Liver (tissue), 9 donors: ENCODE results near the gene CRYL1. TPM values are rescaled to one million over a fixed set of nuclear protein-coding genes. Genes with fewer than 3 reads are reported as not detected.

Experiments used
- DNase-seq: peaks from one replicate; pipeline ENCODE4 v3.0.0-alpha.2; 2017; ENCODE audit warnings: low spot score
- H3K27ac ChIP-seq, 2 donors: one replicate each; pipeline ENCODE4 v1.7.0; 2013; ENCODE audit warnings: inconsistent platforms in 2 of 2, low read length in 2 of 2, control low read depth in 1 of 2, low read depth in 1 of 2, mild to moderate bottlenecking in 1 of 2
- H3K27me3 ChIP-seq, 4 donors: one replicate each; pipeline versions ENCODE4 v1.6.1 to v1.7.0; 2013; ENCODE audit warnings: low read length in 3 of 4, inconsistent platforms in 1 of 4, mild to moderate bottlenecking in 1 of 4, moderate library complexity in 1 of 4; ENCODE audit not compliant: control insufficient read depth in 4 of 4, insufficient read depth in 4 of 4
- H3K36me3 ChIP-seq, 4 donors: one replicate each; pipeline versions ENCODE4 v1.6.1 to v1.7.0; 2013; ENCODE audit warnings: low read length in 3 of 4, mild to moderate bottlenecking in 3 of 4, low read depth in 1 of 4, moderate library complexity in 1 of 4; ENCODE audit not compliant: control insufficient read depth in 4 of 4, insufficient read depth in 3 of 4
- H3K4me1 ChIP-seq, 4 donors: one replicate each; pipeline versions ENCODE4 v1.6.1 to v1.7.0; 2013; ENCODE audit warnings: low read length in 3 of 4, mild to moderate bottlenecking in 3 of 4, moderate library complexity in 1 of 4; ENCODE audit not compliant: control insufficient read depth in 4 of 4, insufficient read depth in 4 of 4
- H3K4me3 ChIP-seq, 3 donors: one replicate each; pipeline versions ENCODE4 v1.6.1 to v1.7.0; 2013; ENCODE audit warnings: low read length in 3 of 3, control low read depth in 1 of 3, low read depth in 1 of 3, mild to moderate bottlenecking in 1 of 3
- H3K9ac ChIP-seq, 2 donors: one replicate each; pipeline ENCODE4 v1.7.0; 2013; ENCODE audit warnings: low read length in 2 of 2, mild to moderate bottlenecking in 2 of 2, moderate library complexity in 2 of 2, control low read depth in 1 of 2, low read depth in 1 of 2
- H3K9me3 ChIP-seq, 4 donors: one replicate each; pipeline versions ENCODE4 v1.6.1 to v1.7.0; 2013; ENCODE audit warnings: low read length in 3 of 4; ENCODE audit not compliant: control insufficient read depth in 4 of 4
- EGR1 ChIP-seq, 2 donors: IDR thresholded peaks; 2 replicates each; pipeline ENCODE4 v1.6.1; 2016 to 2018; ENCODE audit warnings: antibody characterized with exemption in 2 of 2, low read depth in 2 of 2
- FOXA2 ChIP-seq: IDR thresholded peaks from 2 replicates; pipeline ENCODE4 v1.6.1; 2016; ENCODE audit warnings: antibody characterized with exemption
- GABPA ChIP-seq, 2 donors: IDR thresholded peaks in 1 of 2; conservative IDR thresholded peaks in 1 of 2; 2 replicates each; pipeline ENCODE4 v1.6.1; 2016; ENCODE audit warnings: antibody characterized with exemption in 2 of 2, mild to moderate bottlenecking in 1 of 2, moderate library complexity in 1 of 2
- JUND ChIP-seq, 2 donors: IDR thresholded peaks; 2 replicates each; pipeline ENCODE4 v1.6.1; 2016; ENCODE audit warnings: antibody characterized with exemption in 2 of 2
- MAX ChIP-seq: IDR thresholded peaks from 2 replicates; pipeline ENCODE4 v1.6.1; 2016; ENCODE audit warnings: antibody characterized with exemption
- NR2F2 ChIP-seq: IDR thresholded peaks from 2 replicates; pipeline ENCODE4 v1.6.1; 2016; ENCODE audit warnings: antibody characterized with exemption
- RAD21 ChIP-seq, 2 donors: IDR thresholded peaks; 2 replicates each; pipeline ENCODE4 v1.6.1; 2016; ENCODE audit warnings: antibody characterized with exemption in 2 of 2, mild to moderate bottlenecking in 2 of 2
- SP1 ChIP-seq: IDR thresholded peaks from 2 replicates; pipeline ENCODE4 v1.6.1; 2018; ENCODE audit warnings: antibody characterized with exemption, mild to moderate bottlenecking
- TAF1 ChIP-seq: conservative IDR thresholded peaks from 2 replicates; pipeline ENCODE4 v1.6.1; 2016; ENCODE audit warnings: antibody characterized with exemption, mild to moderate bottlenecking
- YY1 ChIP-seq: IDR thresholded peaks from 2 replicates; pipeline ENCODE4 v1.6.1; 2016; ENCODE audit warnings: antibody characterized with exemption, mild to moderate bottlenecking
- ZBTB33 ChIP-seq: IDR thresholded peaks from 2 replicates; pipeline ENCODE4 v1.6.1; 2016; ENCODE audit warnings: antibody characterized with exemption
- WGBS: extraction: QIAGEN DNeasy Blood & Tissue Kit; methylation state at CpG from one replicate; pipeline ENCODE4 v1.1.7; 2013; 5-methylcytosine and 5-hydroxymethylcytosine counted together
- polyA plus RNA-seq, 2 donors: library from polyadenylated mRNA; stranded (reverse) in 1 of 2; unstranded in 1 of 2; fragments of 200-250 nt in 1 of 2; fragments of >200 nt in 1 of 2; fragmentation: Nextera tagmentation in 1 of 2; extraction: Ambion mirVana in 1 of 2; gene quantifications; one replicate each; pipeline versions ENCODE4 v1.2.1 to v1.2.3, GENCODE V29; 2013 to 2015
- total RNA-seq, 2 donors: library from RNA; depleted of rRNA; stranded (reverse); fragments of >200 nt; gene quantifications; one replicate each; pipeline ENCODE4 v1.2.3, GENCODE V29; 2014
- TF ChIP-seq, protein P1 (sequence below): IDR thresholded peaks from 2 replicates; pipeline ENCODE4 v1.6.1; 2016; ENCODE audit warnings: antibody characterized with exemption, mild to moderate bottlenecking
- TF ChIP-seq, protein P2 (sequence below): fragments of 150-350 bp; IDR thresholded peaks from 2 replicates; pipeline ENCODE4 v1.5.1; 2017; ENCODE audit warnings: improper control_type of control experiment, low read depth, low read length; ENCODE audit not compliant: missing input control
- donor health status: healthy.
- donor health status: healthy.
- donor health status: healthy.
- donor health status: healthy.
- donor health status: healthy.

Gene CRYL1
- total and polyA plus RNA-seq, 4 donors = 87.8 to 179 (median 168) TPM

- no peak for TF ChIP-seq GABPA (IDR thresholded peaks at IDR 0.05 in 1 of 2, conservative IDR thresholded peaks at IDR 0.05 in 1 of 2)
These were observed 112.8 kb downstream of the CRYL1 start (continued) for GRCh38 chr13:20412691-20413355.

DNA sequence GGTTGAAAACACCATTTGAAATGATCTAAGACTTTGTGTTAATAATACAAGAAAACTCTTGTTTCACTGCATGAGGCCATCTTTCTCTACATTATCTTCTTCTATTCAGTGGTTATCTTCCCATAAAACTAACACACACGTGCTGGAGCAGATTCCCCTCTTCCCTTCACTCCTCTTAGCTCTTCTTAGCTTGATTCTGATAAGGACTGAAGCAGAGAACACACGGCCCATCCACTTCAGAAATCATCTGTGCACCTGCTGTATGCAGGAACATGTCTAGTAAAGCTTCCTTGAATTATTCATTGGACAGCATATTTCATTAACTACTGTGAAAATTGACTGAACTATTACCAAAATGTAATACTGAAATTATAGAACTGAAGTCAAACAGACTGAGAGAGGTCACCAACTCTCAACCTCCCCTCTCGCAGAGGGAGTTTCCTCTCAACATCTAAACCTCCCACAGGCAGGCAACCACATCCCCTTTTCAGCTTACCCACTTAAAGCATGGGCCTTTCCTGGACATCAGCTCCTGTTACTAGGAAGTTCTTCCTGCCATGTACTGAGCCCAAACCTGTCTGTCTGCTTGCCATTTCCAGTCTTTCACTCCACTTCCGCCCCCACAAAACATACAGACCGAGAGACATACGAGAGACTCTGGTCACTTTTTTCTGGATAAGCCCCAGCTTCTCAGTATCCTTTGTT lies 113.9 kb downstream of the CRYL1 start:
- Histone ChIP-seq H3K27me3 (no peaks in the 10 kb centered on the region), H3K9me3 (no peaks in the 10 kb centered on the region), H3K27ac (no peak overlapping the region), H3K9ac (no peak overlapping the region), H3K4me1 (no peaks in the 10 kb centered on the region), H3K4me3 (no peak overlapping the region), H3K36me3 (peaks cover 5 to 21% (median 7%) of the 10 kb centered on the region in 4 donors)
- TF ChIP-seq RAD21 (IDR thresholded peaks at IDR 0.05) (no peak), ZBTB33 (no peak), NR2F2 (no peak), JUND (IDR thresholded peaks at IDR 0.05) (no peak), EGR1 (IDR thresholded peaks at IDR 0.05; ENCODE audit: low read depth in 2 of 2) (no peak), FOXA2 (no peak), TAF1 (no peak), SP1 (no peak), YY1 (no peak)
- TF ChIP-seq, protein P1, sequence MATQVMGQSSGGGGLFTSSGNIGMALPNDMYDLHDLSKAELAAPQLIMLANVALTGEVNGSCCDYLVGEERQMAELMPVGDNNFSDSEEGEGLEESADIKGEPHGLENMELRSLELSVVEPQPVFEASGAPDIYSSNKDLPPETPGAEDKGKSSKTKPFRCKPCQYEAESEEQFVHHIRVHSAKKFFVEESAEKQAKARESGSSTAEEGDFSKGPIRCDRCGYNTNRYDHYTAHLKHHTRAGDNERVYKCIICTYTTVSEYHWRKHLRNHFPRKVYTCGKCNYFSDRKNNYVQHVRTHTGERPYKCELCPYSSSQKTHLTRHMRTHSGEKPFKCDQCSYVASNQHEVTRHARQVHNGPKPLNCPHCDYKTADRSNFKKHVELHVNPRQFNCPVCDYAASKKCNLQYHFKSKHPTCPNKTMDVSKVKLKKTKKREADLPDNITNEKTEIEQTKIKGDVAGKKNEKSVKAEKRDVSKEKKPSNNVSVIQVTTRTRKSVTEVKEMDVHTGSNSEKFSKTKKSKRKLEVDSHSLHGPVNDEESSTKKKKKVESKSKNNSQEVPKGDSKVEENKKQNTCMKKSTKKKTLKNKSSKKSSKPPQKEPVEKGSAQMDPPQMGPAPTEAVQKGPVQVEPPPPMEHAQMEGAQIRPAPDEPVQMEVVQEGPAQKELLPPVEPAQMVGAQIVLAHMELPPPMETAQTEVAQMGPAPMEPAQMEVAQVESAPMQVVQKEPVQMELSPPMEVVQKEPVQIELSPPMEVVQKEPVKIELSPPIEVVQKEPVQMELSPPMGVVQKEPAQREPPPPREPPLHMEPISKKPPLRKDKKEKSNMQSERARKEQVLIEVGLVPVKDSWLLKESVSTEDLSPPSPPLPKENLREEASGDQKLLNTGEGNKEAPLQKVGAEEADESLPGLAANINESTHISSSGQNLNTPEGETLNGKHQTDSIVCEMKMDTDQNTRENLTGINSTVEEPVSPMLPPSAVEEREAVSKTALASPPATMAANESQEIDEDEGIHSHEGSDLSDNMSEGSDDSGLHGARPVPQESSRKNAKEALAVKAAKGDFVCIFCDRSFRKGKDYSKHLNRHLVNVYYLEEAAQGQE = no peak
- 67% methylated on average over 6 of the region's 6 CpGs for whole genome bisulfite sequencing
- DNase-seq = no peak

- no peaks in the 10 kb centered on the region for H3K4me1 ChIP-seq
- H3K9ac ChIP-seq = no peak overlapping the region
- no peak for DNase-seq
- H3K9me3 ChIP-seq = no peaks in the 10 kb centered on the region
- TF ChIP-seq SP1 (no peak), MAX (no peak), TAF1 (no peak), NR2F2 (no peak), JUND (IDR thresholded peaks at IDR 0.05) (no peak), ZBTB33 (no peak), FOXA2 (no peak)
- TF ChIP-seq, protein P1 = no peak
- TF ChIP-seq, protein P2, sequence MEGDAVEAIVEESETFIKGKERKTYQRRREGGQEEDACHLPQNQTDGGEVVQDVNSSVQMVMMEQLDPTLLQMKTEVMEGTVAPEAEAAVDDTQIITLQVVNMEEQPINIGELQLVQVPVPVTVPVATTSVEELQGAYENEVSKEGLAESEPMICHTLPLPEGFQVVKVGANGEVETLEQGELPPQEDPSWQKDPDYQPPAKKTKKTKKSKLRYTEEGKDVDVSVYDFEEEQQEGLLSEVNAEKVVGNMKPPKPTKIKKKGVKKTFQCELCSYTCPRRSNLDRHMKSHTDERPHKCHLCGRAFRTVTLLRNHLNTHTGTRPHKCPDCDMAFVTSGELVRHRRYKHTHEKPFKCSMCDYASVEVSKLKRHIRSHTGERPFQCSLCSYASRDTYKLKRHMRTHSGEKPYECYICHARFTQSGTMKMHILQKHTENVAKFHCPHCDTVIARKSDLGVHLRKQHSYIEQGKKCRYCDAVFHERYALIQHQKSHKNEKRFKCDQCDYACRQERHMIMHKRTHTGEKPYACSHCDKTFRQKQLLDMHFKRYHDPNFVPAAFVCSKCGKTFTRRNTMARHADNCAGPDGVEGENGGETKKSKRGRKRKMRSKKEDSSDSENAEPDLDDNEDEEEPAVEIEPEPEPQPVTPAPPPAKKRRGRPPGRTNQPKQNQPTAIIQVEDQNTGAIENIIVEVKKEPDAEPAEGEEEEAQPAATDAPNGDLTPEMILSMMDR = no peak
- no peaks in the 10 kb centered on the region for H3K27me3 ChIP-seq
- no peak overlapping the region for H3K27ac ChIP-seq
- no peak overlapping the region for H3K4me3 ChIP-seq
- H3K36me3 ChIP-seq = peaks cover 5 to 29% (median 12%) of the 10 kb centered on the region in 4 donors
- 82% methylated on average over 4 of the region's 4 CpGs for WGBS
These were observed 114.9 kb downstream of the CRYL1 start for GRCh38 chr13:20410726-20411125.
